Measurements from ENCODE around the gene RAB36. TPM values are rescaled to one million over a fixed set of nuclear protein-coding genes. Genes with fewer than 3 reads are reported as not detected.

RAB36 gene
- total RNA-seq, 1 donor from 2014 or later, result 0.35 TPM

GRCh38 chr22:23147617-23148387 lies 2.5 kb downstream of the RAB36 start:
- intact Hi-C loops (cut with DNase I), result no loop called here
- ATAC-seq (ENCODE audit: poor library complexity) (no peak), DNase-seq (no peak)

DNA sequence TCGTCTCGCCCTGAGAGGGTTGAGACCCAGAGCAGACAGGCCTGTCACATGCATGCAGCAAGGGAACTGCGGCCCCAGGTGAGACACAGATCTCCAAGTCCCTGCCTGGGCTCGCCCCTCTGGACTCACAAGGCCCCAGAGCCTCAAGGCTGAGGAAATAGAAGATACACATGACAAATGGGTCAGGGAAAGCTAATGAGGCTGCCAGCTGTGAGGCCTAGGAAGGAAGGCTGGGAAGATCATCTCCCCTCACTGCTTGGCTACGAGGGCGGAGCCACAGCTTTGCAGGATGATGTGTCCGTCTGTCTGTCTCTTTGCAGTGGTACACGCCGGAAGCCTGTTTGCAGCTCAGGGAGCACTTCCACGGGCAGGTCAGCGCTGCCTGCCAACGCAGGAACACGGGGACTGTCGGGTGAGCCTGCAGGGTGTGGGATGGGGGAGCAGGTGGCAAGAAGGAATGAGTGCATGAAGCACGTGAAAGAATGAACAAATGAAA lies 4.5 kb downstream of the RAB36 start:
- ATAC-seq (ENCODE audit: poor library complexity), result no peak
- DNase-seq, result no peak
- intact Hi-C loops (cut with DNase I), result no loop called here

GRCh38 chr22:23150762-23151161 lies 5.5 kb downstream of the RAB36 start:
- ATAC-seq (ENCODE audit: poor library complexity) (no peak), DNase-seq (no peak)
- intact Hi-C loops (cut with DNase I), result no loop called here

DNA sequence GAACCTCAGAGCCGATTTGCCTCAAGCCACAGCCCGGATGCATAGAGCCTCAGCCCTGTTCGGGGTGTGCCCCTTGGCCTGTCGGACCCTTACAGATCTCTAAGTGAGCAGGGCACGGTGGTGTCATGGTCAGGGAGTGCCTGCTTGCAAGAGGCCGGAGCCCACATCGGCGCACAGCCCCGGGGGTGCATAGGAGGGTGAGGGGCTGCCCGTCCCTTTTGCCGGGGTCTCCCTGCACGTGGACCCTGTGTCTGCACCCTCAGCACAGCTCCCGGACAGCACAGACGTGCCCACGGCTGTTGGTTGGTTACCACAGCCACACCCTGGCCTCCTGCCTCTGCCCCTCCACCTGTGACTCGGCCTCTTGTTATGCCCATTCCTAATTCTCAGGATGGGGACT lies 6.5 kb downstream of the RAB36 start:
- ATAC-seq (ENCODE audit: poor library complexity), result no peak
- DNase-seq, result no peak
- intact Hi-C loops (cut with DNase I), result no loop called here

GRCh38 chr22:23152238-23153114 lies 7.2 kb downstream of the RAB36 start:
- intact Hi-C loops (cut with DNase I), result no loop called here
- no peak for DNase-seq
- ATAC-seq (ENCODE audit: poor library complexity), result no peak

DNA sequence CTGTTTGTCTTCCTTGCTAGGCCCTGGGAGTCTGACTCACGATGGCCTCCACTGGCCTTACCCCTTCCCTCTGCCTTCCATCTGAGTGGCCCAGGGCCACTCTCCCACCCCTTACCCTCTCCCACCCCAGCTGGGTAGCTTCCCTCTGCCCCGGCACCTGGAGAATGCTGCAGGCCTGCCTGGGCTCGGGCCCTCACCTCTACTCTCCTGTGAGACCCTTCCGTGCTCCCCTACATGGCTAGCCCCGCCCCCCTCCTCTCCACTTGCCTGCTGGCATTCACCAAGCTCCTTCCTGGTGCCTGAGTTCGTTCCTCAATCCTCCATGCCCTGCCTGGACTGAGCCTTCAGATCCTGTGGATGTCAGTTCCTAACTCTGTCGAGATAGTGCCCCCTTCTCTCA lies 8.7 kb downstream of the RAB36 start:
- intact Hi-C loops (cut with DNase I), result no loop called here
- ATAC-seq (ENCODE audit: poor library complexity) (no peak), DNase-seq (no peak)

DNA sequence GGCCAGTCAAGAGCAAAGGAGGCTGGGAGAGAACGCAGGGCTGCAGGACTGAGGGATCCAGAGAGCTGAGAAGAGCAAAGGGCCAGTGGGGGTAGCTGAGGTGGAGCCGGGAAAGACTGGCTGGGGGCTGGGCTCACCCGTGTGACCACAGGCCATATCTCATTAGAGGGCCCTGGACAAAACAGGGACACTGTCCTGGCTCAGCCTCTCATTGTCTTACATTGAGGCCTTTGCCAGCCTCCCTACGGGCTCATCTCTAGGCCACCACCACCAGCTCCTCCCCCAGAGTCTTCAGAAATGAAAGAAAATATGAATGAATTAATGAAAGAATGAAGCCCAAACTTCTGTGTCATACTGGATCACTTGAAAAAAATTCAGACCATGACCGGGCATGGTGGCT lies 9.2 kb downstream of the RAB36 start:
- no peak for DNase-seq
- intact Hi-C loops (cut with DNase I), result no loop called here
- no peak for ATAC-seq (ENCODE audit: poor library complexity)

GRCh38 chr22:23155143-23155542 lies 9.9 kb downstream of the RAB36 start:
- DNase-seq (no peak), ATAC-seq (ENCODE audit: poor library complexity) (no peak)
- intact Hi-C loops (cut with DNase I), result no loop called here

GRCh38 chr22:23155831-23156230 lies 10.6 kb downstream of the RAB36 start:
- intact Hi-C loops (cut with DNase I), result no loop called here
- no peak for DNase-seq
- no peak for ATAC-seq (ENCODE audit: poor library complexity)

- DNase-seq (no peak), ATAC-seq (ENCODE audit: poor library complexity) (no peak)
Observed at GRCh38 chr22:23156286-23156685, 11.0 kb downstream of the RAB36 start.

DNA sequence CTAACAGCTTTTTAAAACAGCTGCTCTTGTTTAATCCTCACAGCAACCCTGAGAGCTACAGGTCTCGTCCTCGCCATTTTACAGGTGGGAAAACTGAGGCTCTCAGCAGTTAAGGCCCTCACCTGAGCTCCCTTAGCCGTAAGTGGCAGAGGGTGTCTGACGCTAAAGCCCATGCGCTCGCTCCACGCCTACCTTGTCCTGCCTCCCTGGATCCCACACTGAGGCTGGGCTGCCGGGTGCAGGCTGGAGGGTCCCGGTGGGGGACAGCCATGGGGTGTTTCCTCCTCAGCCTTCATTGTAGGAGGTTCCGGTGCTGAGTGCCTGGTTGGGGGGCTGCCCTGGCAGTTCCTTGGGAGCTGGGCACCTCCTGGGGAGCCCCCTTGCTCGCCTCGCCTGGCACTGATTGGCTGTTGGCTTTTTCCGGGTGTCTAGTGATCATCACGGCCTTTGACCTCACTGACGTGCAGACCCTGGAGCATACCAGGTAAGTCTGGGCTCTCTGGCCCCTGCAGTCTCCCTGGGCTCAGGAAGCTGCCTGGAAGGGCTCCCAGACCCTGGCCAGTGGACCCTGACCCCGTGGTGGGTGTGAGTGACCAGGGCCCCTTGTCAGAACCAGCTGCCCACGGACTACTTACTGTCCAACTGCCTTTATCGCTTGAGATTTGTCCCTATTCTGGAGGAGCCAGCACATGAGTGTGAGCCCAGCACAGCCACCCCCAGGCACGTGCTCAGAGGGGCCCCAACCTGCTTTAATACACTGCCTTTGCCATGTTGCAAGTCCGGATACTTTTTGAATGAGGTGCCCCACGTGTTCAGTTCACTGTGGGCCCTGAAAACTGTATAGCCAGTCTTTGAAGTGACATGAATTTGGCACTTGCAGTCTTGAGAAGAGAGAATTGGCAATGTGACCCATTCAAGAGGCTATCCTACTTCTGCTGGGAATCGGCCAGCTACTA lies 12.6 kb downstream of the RAB36 start:
- intact Hi-C loops (cut with DNase I), result no loop called here
- DNase-seq (no peak), ATAC-seq (ENCODE audit: poor library complexity) (no peak)

More at GRCh38 chr22:23156286-23156685, 11.0 kb downstream of the RAB36 start:
- intact Hi-C loops (cut with DNase I), result no loop called here

GRCh38 chr22:23158516-23159290 lies 13.4 kb downstream of the RAB36 start:
- intact Hi-C loops (cut with DNase I), result no loop called here
- ATAC-seq (ENCODE audit: poor library complexity) (no peak), DNase-seq (no peak)

DNA sequence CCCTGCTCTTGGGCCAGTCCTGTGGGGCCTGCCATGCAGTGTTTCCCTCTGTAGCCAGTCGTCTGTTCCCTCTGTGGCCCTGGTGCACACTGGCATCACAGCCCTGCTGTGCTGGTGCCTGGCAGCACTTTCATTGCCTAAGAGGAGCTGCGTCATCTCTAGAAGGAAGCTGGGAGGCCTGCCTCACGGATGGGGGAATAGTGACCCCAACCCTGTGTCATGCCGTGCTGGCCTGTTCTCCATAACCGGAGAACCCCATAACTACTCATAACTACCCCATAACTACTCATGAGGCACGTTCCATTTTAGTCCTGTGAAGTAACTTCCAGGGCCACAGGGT lies 14.0 kb downstream of the RAB36 start:
- intact Hi-C loops (cut with DNase I), result no loop called here
- ATAC-seq (ENCODE audit: poor library complexity) (no peak), DNase-seq (no peak)

- intact Hi-C loops (cut with DNase I), result no loop called here
- ATAC-seq (ENCODE audit: poor library complexity), result no peak
- DNase-seq, result no peak
Observed at GRCh38 chr22:23161029-23161428, 15.8 kb downstream of the RAB36 start.

DNA sequence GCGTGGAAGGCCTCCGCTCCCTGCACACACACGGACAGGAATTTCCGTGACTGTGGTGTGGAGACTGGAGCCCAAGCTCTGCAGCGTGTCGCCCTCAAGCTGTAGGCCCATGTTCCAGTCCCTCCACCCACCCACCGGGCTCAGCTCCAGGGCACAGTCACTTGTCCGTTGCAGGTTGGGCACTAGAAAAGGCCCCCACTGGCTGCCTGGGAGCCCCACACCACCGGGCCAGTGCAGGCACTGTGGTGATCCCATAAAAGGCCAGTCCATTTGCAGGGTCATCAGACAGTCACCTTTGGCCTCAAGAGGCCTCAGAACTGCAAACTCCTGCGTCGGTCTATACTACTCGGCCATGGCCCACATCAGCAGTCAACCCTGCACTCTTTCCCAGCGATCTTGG lies 16.3 kb downstream of the RAB36 start:
- no peak for DNase-seq
- ATAC-seq (ENCODE audit: poor library complexity), result no peak
- intact Hi-C loops (cut with DNase I), result no loop called here

GRCh38 chr22:23163665-23164064 lies 18.4 kb downstream of the RAB36 start:
- peak; percentile 86 for DNase-seq
- peak; percentile 63 for ATAC-seq (ENCODE audit: poor library complexity)
- intact Hi-C loops (cut with DNase I), result no loop called here

DNA sequence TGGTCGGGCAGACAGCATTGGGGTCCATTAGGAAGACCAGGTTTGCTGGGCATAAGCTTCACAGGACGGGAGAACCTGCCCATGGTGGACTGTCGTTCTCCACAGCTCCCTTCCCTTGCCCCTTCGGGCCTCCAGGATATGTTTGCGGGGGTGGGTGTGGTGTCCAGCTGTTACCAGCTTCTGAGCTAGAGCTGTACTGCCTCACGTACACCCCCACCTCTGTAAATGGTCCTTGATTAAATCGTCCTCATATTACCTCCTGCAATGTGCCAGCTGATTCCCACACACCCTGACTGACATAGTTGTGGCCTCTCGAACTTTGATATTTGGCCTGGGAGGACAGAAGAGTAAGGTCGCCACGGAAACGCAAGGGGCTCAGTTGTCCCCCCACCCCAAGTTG lies 18.8 kb downstream of the RAB36 start:
- DNase-seq, result no peak
- intact Hi-C loops (cut with DNase I), result no loop called here

More for the DNA sequence above, 18.8 kb downstream of the RAB36 start:
- ATAC-seq (ENCODE audit: poor library complexity), result no peak

Measured in Right ventricle myocardium superior (tissue), 1 donor.